Fibroblast of skin of left biceps (primary cell): ENCODE data around the gene DEFB108B.
"Not testable (repeated sequence)": the region's sequence is repeated elsewhere in the genome, so short reads cannot be mapped to it uniquely, and the experiment has no call there.

Source experiments
- DNase-seq, 2 experiments: peaks; one replicate each; pipeline ENCODE4 v3.0.0-alpha.2; 2013; ENCODE audit warnings: low read depth in 2 of 2

DEFB108B gene

GRCh38 chr11:71813481-71814355 lies 19.3 kb upstream of the DEFB108B start:
- DNase-seq = peak; percentile 31 to 34

GRCh38 chr11:71821539-71821938 lies 11.5 kb upstream of the DEFB108B start:
- DNase-seq = not testable (repeated sequence)

GRCh38 chr11:71829247-71829646 lies 3.8 kb upstream of the DEFB108B start:
- not testable (repeated sequence) for DNase-seq

GRCh38 chr11:71829686-71830085 lies 3.3 kb upstream of the DEFB108B start:
- DNase-seq = not testable (repeated sequence)

- DNase-seq = not testable (repeated sequence)
These were observed 9.7 kb downstream of the DEFB108B start for GRCh38 chr11:71842720-71843119.

- not testable (repeated sequence) for DNase-seq
These were observed 10.4 kb downstream of the DEFB108B start for GRCh38 chr11:71843355-71843754.

GRCh38 chr11:71843858-71844257 lies 10.9 kb downstream of the DEFB108B start:
- no peak for DNase-seq

- not testable (repeated sequence) for DNase-seq
These were observed 20.9 kb downstream of the DEFB108B start for GRCh38 chr11:71853895-71854294.

- not testable (repeated sequence) for DNase-seq
These were observed 22.9 kb downstream of the DEFB108B start for GRCh38 chr11:71855880-71856279.

- DNase-seq = not testable (repeated sequence)
These were observed 27.8 kb downstream of the DEFB108B start for GRCh38 chr11:71860835-71861234.

- peak; percentile 19 to 29 for DNase-seq
These were observed 31.1 kb downstream of the DEFB108B start for GRCh38 chr11:71863978-71864627.

- not testable (repeated sequence) for DNase-seq
These were observed 34.2 kb downstream of the DEFB108B start for GRCh38 chr11:71867209-71867608.

GRCh38 chr11:71869931-71870330 lies 36.9 kb downstream of the DEFB108B start:
- not testable (repeated sequence) for DNase-seq

GRCh38 chr11:71870661-71871060 lies 37.7 kb downstream of the DEFB108B start:
- not testable (repeated sequence) for DNase-seq

- DNase-seq = not testable (repeated sequence)
These were observed 43.3 kb downstream of the DEFB108B start for GRCh38 chr11:71876262-71876661.

- DNase-seq = not testable (repeated sequence)
These were observed 45.1 kb downstream of the DEFB108B start, which contains the start of gene DEFB131B for GRCh38 chr11:71878059-71878458. TSS of gene DEFB131B (plus strand) at chr11:71878453. CDS start at chr11:71878453, 0 bp downstream.

GRCh38 chr11:71885806-71886205 lies 52.8 kb downstream of the DEFB108B start:
- DNase-seq = not testable (repeated sequence)
